ENCODE measurements around the gene FBXL17.

FBXL17 gene

GRCh38 chr5:108060340-108060739 is 321.6 kb downstream of the FBXL17 start:
- H3K36me3 ChIP-seq (ENCODE audit: control insufficient read depth in 1 of 2, insufficient read depth in 2 of 2, low read length in 2 of 2), result no peaks in the 10 kb centered on the region
- H3K27ac ChIP-seq (ENCODE audit: low read depth, low read length), result no peak overlapping the region
- H3K27me3 ChIP-seq (ENCODE audit: control insufficient read depth in 1 of 2, insufficient read depth in 2 of 2, low read length in 2 of 2), result no peaks in the 10 kb centered on the region
- no peak overlapping the region for H3K9ac ChIP-seq (ENCODE audit: low read depth in 1 of 2, low read length in 2 of 2)
- no peaks in the 10 kb centered on the region for H3K4me1 ChIP-seq (ENCODE audit: control insufficient read depth in 1 of 2, insufficient read depth in 2 of 2, low read length in 2 of 2)
- no peaks in the 10 kb centered on the region for H3K9me3 ChIP-seq (ENCODE audit: control insufficient read depth in 1 of 2, low read length in 2 of 2)
- H3K4me3 ChIP-seq (ENCODE audit: low read depth in 1 of 2, low read length in 2 of 2), result no peak overlapping the region

GRCh38 chr5:108059334-108059733 is 322.6 kb downstream of the FBXL17 start:
- Histone ChIP-seq H3K9ac (ENCODE audit: low read depth in 1 of 2, low read length in 2 of 2) (no peak overlapping the region), H3K9me3 (ENCODE audit: control insufficient read depth in 1 of 2, low read length in 2 of 2) (no peaks in the 10 kb centered on the region), H3K27ac (ENCODE audit: low read depth, low read length) (no peak overlapping the region), H3K4me1 (ENCODE audit: control insufficient read depth in 1 of 2, insufficient read depth in 2 of 2, low read length in 2 of 2) (no peaks in the 10 kb centered on the region), H3K36me3 (ENCODE audit: control insufficient read depth in 1 of 2, insufficient read depth in 2 of 2, low read length in 2 of 2) (no peaks in the 10 kb centered on the region), H3K27me3 (ENCODE audit: control insufficient read depth in 1 of 2, insufficient read depth in 2 of 2, low read length in 2 of 2) (no peaks in the 10 kb centered on the region), H3K4me3 (ENCODE audit: low read depth in 1 of 2, low read length in 2 of 2) (no peak overlapping the region)

- Histone ChIP-seq H3K27me3 (ENCODE audit: control insufficient read depth in 1 of 2, insufficient read depth in 2 of 2, low read length in 2 of 2) (no peaks in the 10 kb centered on the region), H3K36me3 (ENCODE audit: control insufficient read depth in 1 of 2, insufficient read depth in 2 of 2, low read length in 2 of 2) (no peaks in the 10 kb centered on the region), H3K4me3 (ENCODE audit: low read depth in 1 of 2, low read length in 2 of 2) (no peak overlapping the region), H3K27ac (ENCODE audit: low read depth, low read length) (no peak overlapping the region), H3K9me3 (ENCODE audit: control insufficient read depth in 1 of 2, low read length in 2 of 2) (no peaks in the 10 kb centered on the region), H3K4me1 (ENCODE audit: control insufficient read depth in 1 of 2, insufficient read depth in 2 of 2, low read length in 2 of 2) (no peaks in the 10 kb centered on the region), H3K9ac (ENCODE audit: low read depth in 1 of 2, low read length in 2 of 2) (no peak overlapping the region)
These were observed 327.5 kb downstream of the FBXL17 start for GRCh38 chr5:108054349-108054748.

GRCh38 chr5:108046955-108047670 is 334.8 kb downstream of the FBXL17 start:
- Histone ChIP-seq H3K9me3 (ENCODE audit: control insufficient read depth in 1 of 2, low read length in 2 of 2) (no peaks in the 10 kb centered on the region), H3K4me3 (ENCODE audit: low read depth in 1 of 2, low read length in 2 of 2) (no peak overlapping the region), H3K36me3 (ENCODE audit: control insufficient read depth in 1 of 2, insufficient read depth in 2 of 2, low read length in 2 of 2) (no peaks in the 10 kb centered on the region), H3K27me3 (ENCODE audit: control insufficient read depth in 1 of 2, insufficient read depth in 2 of 2, low read length in 2 of 2) (no peaks in the 10 kb centered on the region), H3K4me1 (ENCODE audit: control insufficient read depth in 1 of 2, insufficient read depth in 2 of 2, low read length in 2 of 2) (no peaks in the 10 kb centered on the region), H3K27ac (ENCODE audit: low read depth, low read length) (no peak overlapping the region), H3K9ac (ENCODE audit: low read depth in 1 of 2, low read length in 2 of 2) (no peak overlapping the region)

- Histone ChIP-seq H3K36me3 (ENCODE audit: control insufficient read depth in 1 of 2, insufficient read depth in 2 of 2, low read length in 2 of 2) (no peaks in the 10 kb centered on the region), H3K27ac (ENCODE audit: low read depth, low read length) (no peak overlapping the region), H3K9ac (ENCODE audit: low read depth in 1 of 2, low read length in 2 of 2) (no peak overlapping the region), H3K4me1 (ENCODE audit: control insufficient read depth in 1 of 2, insufficient read depth in 2 of 2, low read length in 2 of 2) (no peaks in the 10 kb centered on the region), H3K9me3 (ENCODE audit: control insufficient read depth in 1 of 2, low read length in 2 of 2) (no peaks in the 10 kb centered on the region), H3K27me3 (ENCODE audit: control insufficient read depth in 1 of 2, insufficient read depth in 2 of 2, low read length in 2 of 2) (no peaks in the 10 kb centered on the region), H3K4me3 (ENCODE audit: low read depth in 1 of 2, low read length in 2 of 2) (no peak overlapping the region)
These were observed 345.4 kb downstream of the FBXL17 start for GRCh38 chr5:108036482-108036881.

- no peak overlapping the region for H3K4me3 ChIP-seq (ENCODE audit: low read depth in 1 of 2, low read length in 2 of 2)
- no peaks in the 10 kb centered on the region for H3K36me3 ChIP-seq (ENCODE audit: control insufficient read depth in 1 of 2, insufficient read depth in 2 of 2, low read length in 2 of 2)
- no peaks in the 10 kb centered on the region for H3K9me3 ChIP-seq (ENCODE audit: control insufficient read depth in 1 of 2, low read length in 2 of 2)
- H3K27me3 ChIP-seq (ENCODE audit: control insufficient read depth in 1 of 2, insufficient read depth in 2 of 2, low read length in 2 of 2), result no peaks in the 10 kb centered on the region
- H3K4me1 ChIP-seq (ENCODE audit: control insufficient read depth in 1 of 2, insufficient read depth in 2 of 2, low read length in 2 of 2), result no peaks in the 10 kb centered on the region
- H3K9ac ChIP-seq (ENCODE audit: low read depth in 1 of 2, low read length in 2 of 2), result no peak overlapping the region
- no peak overlapping the region for H3K27ac ChIP-seq (ENCODE audit: low read depth, low read length)
These were observed 353.0 kb downstream of the FBXL17 start for GRCh38 chr5:108028883-108029282.

- H3K4me1 ChIP-seq (ENCODE audit: control insufficient read depth in 1 of 2, insufficient read depth in 2 of 2, low read length in 2 of 2), result no peaks in the 10 kb centered on the region
- H3K27ac ChIP-seq (ENCODE audit: low read depth, low read length), result no peak overlapping the region
- no peak overlapping the region for H3K9ac ChIP-seq (ENCODE audit: low read depth in 1 of 2, low read length in 2 of 2)
- no peaks in the 10 kb centered on the region for H3K9me3 ChIP-seq (ENCODE audit: control insufficient read depth in 1 of 2, low read length in 2 of 2)
- H3K4me3 ChIP-seq (ENCODE audit: low read depth in 1 of 2, low read length in 2 of 2), result no peak overlapping the region
- no peaks in the 10 kb centered on the region for H3K27me3 ChIP-seq (ENCODE audit: control insufficient read depth in 1 of 2, insufficient read depth in 2 of 2, low read length in 2 of 2)
- no peaks in the 10 kb centered on the region for H3K36me3 ChIP-seq (ENCODE audit: control insufficient read depth in 1 of 2, insufficient read depth in 2 of 2, low read length in 2 of 2)
These were observed 353.5 kb downstream of the FBXL17 start for GRCh38 chr5:108028412-108028811.

GRCh38 chr5:108025957-108026356 is 355.9 kb downstream of the FBXL17 start:
- Histone ChIP-seq H3K4me3 (ENCODE audit: low read depth in 1 of 2, low read length in 2 of 2) (no peak overlapping the region), H3K9ac (ENCODE audit: low read depth in 1 of 2, low read length in 2 of 2) (no peak overlapping the region), H3K9me3 (ENCODE audit: control insufficient read depth in 1 of 2, low read length in 2 of 2) (no peaks in the 10 kb centered on the region), H3K4me1 (ENCODE audit: control insufficient read depth in 1 of 2, insufficient read depth in 2 of 2, low read length in 2 of 2) (no peaks in the 10 kb centered on the region), H3K27me3 (ENCODE audit: control insufficient read depth in 1 of 2, insufficient read depth in 2 of 2, low read length in 2 of 2) (no peaks in the 10 kb centered on the region), H3K36me3 (ENCODE audit: control insufficient read depth in 1 of 2, insufficient read depth in 2 of 2, low read length in 2 of 2) (no peaks in the 10 kb centered on the region), H3K27ac (ENCODE audit: low read depth, low read length) (no peak overlapping the region)

GRCh38 chr5:108024986-108025385 is 356.9 kb downstream of the FBXL17 start:
- H3K9ac ChIP-seq (ENCODE audit: low read depth in 1 of 2, low read length in 2 of 2), result no peak overlapping the region
- H3K4me1 ChIP-seq (ENCODE audit: control insufficient read depth in 1 of 2, insufficient read depth in 2 of 2, low read length in 2 of 2), result no peaks in the 10 kb centered on the region
- no peaks in the 10 kb centered on the region for H3K36me3 ChIP-seq (ENCODE audit: control insufficient read depth in 1 of 2, insufficient read depth in 2 of 2, low read length in 2 of 2)
- no peaks in the 10 kb centered on the region for H3K9me3 ChIP-seq (ENCODE audit: control insufficient read depth in 1 of 2, low read length in 2 of 2)
- no peaks in the 10 kb centered on the region for H3K27me3 ChIP-seq (ENCODE audit: control insufficient read depth in 1 of 2, insufficient read depth in 2 of 2, low read length in 2 of 2)
- no peak overlapping the region for H3K4me3 ChIP-seq (ENCODE audit: low read depth in 1 of 2, low read length in 2 of 2)
- no peak overlapping the region for H3K27ac ChIP-seq (ENCODE audit: low read depth, low read length)

- Histone ChIP-seq H3K9me3 (ENCODE audit: control insufficient read depth in 1 of 2, low read length in 2 of 2) (no peaks in the 10 kb centered on the region), H3K36me3 (ENCODE audit: control insufficient read depth in 1 of 2, insufficient read depth in 2 of 2, low read length in 2 of 2) (no peaks in the 10 kb centered on the region), H3K4me1 (ENCODE audit: control insufficient read depth in 1 of 2, insufficient read depth in 2 of 2, low read length in 2 of 2) (no peaks in the 10 kb centered on the region), H3K4me3 (ENCODE audit: low read depth in 1 of 2, low read length in 2 of 2) (no peak overlapping the region), H3K27me3 (ENCODE audit: control insufficient read depth in 1 of 2, insufficient read depth in 2 of 2, low read length in 2 of 2) (no peaks in the 10 kb centered on the region), H3K27ac (ENCODE audit: low read depth, low read length) (no peak overlapping the region), H3K9ac (ENCODE audit: low read depth in 1 of 2, low read length in 2 of 2) (no peak overlapping the region)
These were observed 365.8 kb downstream of the FBXL17 start for GRCh38 chr5:108016101-108016500.

- no peak overlapping the region for H3K4me3 ChIP-seq (ENCODE audit: low read depth in 1 of 2, low read length in 2 of 2)
These were observed 375.1 kb downstream of the FBXL17 start for GRCh38 chr5:108006791-108007190.

More at GRCh38 chr5:108006791-108007190, 375.1 kb downstream of the FBXL17 start:
- Histone ChIP-seq H3K27me3 (ENCODE audit: control insufficient read depth in 1 of 2, insufficient read depth in 2 of 2, low read length in 2 of 2) (no peaks in the 10 kb centered on the region), H3K36me3 (ENCODE audit: control insufficient read depth in 1 of 2, insufficient read depth in 2 of 2, low read length in 2 of 2) (no peaks in the 10 kb centered on the region), H3K4me1 (ENCODE audit: control insufficient read depth in 1 of 2, insufficient read depth in 2 of 2, low read length in 2 of 2) (peaks cover 0 to 8% of the 10 kb centered on the region in 2 donors), H3K27ac (ENCODE audit: low read depth, low read length) (no peak overlapping the region), H3K9ac (ENCODE audit: low read depth in 1 of 2, low read length in 2 of 2) (no peak overlapping the region), H3K9me3 (ENCODE audit: control insufficient read depth in 1 of 2, low read length in 2 of 2) (no peaks in the 10 kb centered on the region)

Data from duodenal mucosa (tissue), 2 donors.